Measurements from ENCODE around the gene ELP5.
A peak's percentile ranks its signal among the peaks of the same experiment; 100 is the strongest.

- TF ChIP-seq CTCF (conservative IDR thresholded peaks at IDR 0.05; ENCODE audit: low read depth in 2 of 2) (peak; percentile 7 to 59; a peak in 2 of 4 replicates), REST (IDR thresholded peaks at IDR 0.05; ENCODE audit: unreplicated experiment) (no peak), EZH2 (IDR thresholded peaks at IDR 0.05; ENCODE audit: low read depth, unreplicated experiment) (no peak), JUNB (IDR thresholded peaks at IDR 0.05; ENCODE audit: unreplicated experiment) (no peak), POLR2AphosphoS5 (IDR thresholded peaks at IDR 0.05; ENCODE audit: low read depth) (peak; percentile 91), CREB1 (CRISPR knock-in tag; IDR thresholded peaks at IDR 0.05; ENCODE audit: low read depth) (peak; percentile 94), ZNF114 (CRISPR knock-in tag; IDR thresholded peaks at IDR 0.05) (no peak), EZH2phosphoT487 (IDR thresholded peaks at IDR 0.05; ENCODE audit: unreplicated experiment) (no peak), ETS1 (IDR thresholded peaks at IDR 0.05) (peak; percentile 52; the same call in 1 of the 2 replicates), STAT1 (IDR thresholded peaks at IDR 0.05; ENCODE audit: unreplicated experiment) (no peak), ZNF331 (CRISPR knock-in tag; IDR thresholded peaks at IDR 0.05; ENCODE audit: low read depth) (no peak), NANOG (IDR thresholded peaks at IDR 0.05; ENCODE audit: borderline replicate concordance) (no peak)
Measured at GRCh38 chr17:7252176-7253043, at the start of gene ELP5.

All from GM23338 (cell line).